Endothelial cell of umbilical vein (primary cell): ENCODE measurements around the gene NELFB. TPM values are rescaled to one million over a fixed set of nuclear protein-coding genes. Genes with fewer than 3 reads are reported as not detected.

ENCODE experiments used
- BruUV-seq: library from RNA; stranded (reverse); fragments of 400-500 nt; replicated peaks from 2 replicates; lab custom pipeline; 2021; lab: Mats Ljungman, UMichigan
- CTCF ChIA-PET: fragments of 300-600, 350-600 bp; sonication (Branson Sonifier 250); formaldehyde crosslinking; loops from one replicate; lab custom pipeline; 2021; ENCODE audit warnings: antibody characterized with exemption, inconsistent platforms; lab: Charles Lee
- POLR2A ChIA-PET: fragments of 300-600, 350-600 bp; sonication (Branson Sonifier 250); formaldehyde crosslinking; loops from one replicate; lab custom pipeline; 2021; ENCODE audit warnings: antibody characterized with exemption, inconsistent platforms; lab: Charles Lee
- DNase-seq: peaks from one replicate; pipeline ENCODE4 v3.0.0-alpha.2; 2011; ENCODE audit warnings: low read depth, low spot score
- FAIRE-seq: peaks from 2 replicates; lab custom pipeline; 2011; peaks lifted over from hg19 to GRCh38; lab: Jason Lieb, UNC
- H2AFZ ChIP-seq: 2 replicates; pipeline ENCODE4 v1.6.0; 2012; ENCODE audit warnings: low read depth, low read length, control low read depth, inconsistent platforms
- H3K27ac ChIP-seq: 2 replicates; pipeline ENCODE4 v1.5.1; 2011; ENCODE audit warnings: low read depth, mild to moderate bottlenecking, control low read depth, low read length, moderate library complexity; ENCODE audit not compliant: insufficient read depth
- H3K27me3 ChIP-seq, 2 experiments: 2 replicates each; pipeline versions ENCODE4 v1.6.0 to v1.6.1; 2011; ENCODE audit warnings: low read length in 2 of 2, mixed read lengths in 1 of 2; ENCODE audit not compliant: control insufficient read depth in 2 of 2, insufficient read depth in 2 of 2
- H3K36me3 ChIP-seq, 2 experiments: 2 replicates in 1 of 2; 3 replicates in 1 of 2; pipeline ENCODE4 v1.5.1; 2011; ENCODE audit warnings: low read length in 2 of 2, mild to moderate bottlenecking in 1 of 2, moderate library complexity in 1 of 2; ENCODE audit not compliant: control insufficient read depth in 2 of 2, insufficient read depth in 2 of 2; ENCODE audit errors: extremely low read depth in 1 of 2
- H3K4me1 ChIP-seq: 3 replicates; pipeline ENCODE4 v1.5.1; 2011; ENCODE audit warnings: mild to moderate bottlenecking, low read length; ENCODE audit not compliant: control insufficient read depth, insufficient read depth; ENCODE audit errors: extremely low read depth
- H3K4me2 ChIP-seq: 2 replicates; pipeline ENCODE4 v1.6.1; 2011; ENCODE audit warnings: low read length, control low read depth, mixed read lengths; ENCODE audit not compliant: insufficient read depth
- H3K4me3 ChIP-seq, 3 experiments: fragments of 200-600 bp in 1 of 3; sonication (generic), shearing (Covaris generic) in 1 of 3; replicated peaks in 1 of 3; 2 replicates each; pipeline ENCODE4 v1.5.1; 2011 to 2016; ENCODE audit warnings: control low read depth in 3 of 3, low read length in 3 of 3, mild to moderate bottlenecking in 2 of 3, inconsistent platforms in 1 of 3, low read depth in 1 of 3, moderate library complexity in 1 of 3; ENCODE audit not compliant: insufficient read depth in 1 of 3
- H3K79me2 ChIP-seq: 2 replicates; pipeline ENCODE4 v1.6.0; 2012; ENCODE audit warnings: low read length, inconsistent platforms; ENCODE audit not compliant: control insufficient read depth, insufficient read depth
- H3K9ac ChIP-seq: replicated peaks from 2 replicates; pipeline ENCODE3; 2011; ENCODE audit warnings: low read length, control low read depth; ENCODE audit not compliant: insufficient read depth; ENCODE audit errors: extremely low read depth
- H3K9me1 ChIP-seq: replicated peaks from 3 replicates; pipeline ENCODE4 v1.6.0; 2011; ENCODE audit warnings: mild to moderate bottlenecking, low read length; ENCODE audit not compliant: control insufficient read depth, insufficient read depth; ENCODE audit errors: extremely low read depth
- H3K9me3 ChIP-seq: replicated peaks from 2 replicates; pipeline ENCODE4 v1.5.1; 2012; ENCODE audit warnings: low read length, inconsistent platforms; ENCODE audit not compliant: control insufficient read depth, insufficient read depth
- H4K20me1 ChIP-seq: replicated peaks from 2 replicates; pipeline ENCODE3; 2011; ENCODE audit warnings: mild to moderate bottlenecking, low read length; ENCODE audit not compliant: control insufficient read depth, insufficient read depth; ENCODE audit errors: extremely low read depth
- CTCF ChIP-seq, 2 donors: IDR thresholded peaks; 1 replicate in 1 of 2; 2 replicates in 1 of 2; pipeline ENCODE4 v1.5.1; 2011; ENCODE audit warnings: low read length in 2 of 2, mild to moderate bottlenecking in 2 of 2, moderate library complexity in 2 of 2, control low read depth in 1 of 2, inconsistent platforms in 1 of 2, low read depth in 1 of 2; ENCODE audit not compliant: insufficient read depth in 1 of 2; ENCODE audit errors: extremely low read depth in 1 of 2
- EZH2 ChIP-seq: IDR thresholded peaks from 2 replicates; pipeline ENCODE4 v1.6.1; 2012; ENCODE audit warnings: borderline replicate concordance, low read depth, mild to moderate bottlenecking, moderate library complexity, low read length, inconsistent platforms; ENCODE audit not compliant: severe bottlenecking
- FOS ChIP-seq: IDR thresholded peaks from 2 replicates; pipeline ENCODE4 v1.6.1; 2011; ENCODE audit warnings: mild to moderate bottlenecking, low read length, moderate library complexity, borderline replicate concordance; ENCODE audit not compliant: insufficient read depth
- GATA2 ChIP-seq: IDR thresholded peaks from 2 replicates; pipeline ENCODE4 v1.7.0; 2011; ENCODE audit warnings: low read depth, mild to moderate bottlenecking, moderate library complexity, mixed read lengths, low read length; ENCODE audit not compliant: insufficient read length, insufficient read depth
- JUN ChIP-seq: IDR thresholded peaks from 2 replicates; pipeline ENCODE4 v1.6.1; 2011; ENCODE audit warnings: borderline replicate concordance, low read depth; ENCODE audit not compliant: insufficient read length, insufficient read depth
- MYC ChIP-seq: IDR thresholded peaks from one replicate; pipeline ENCODE4 v1.6.1; 2011; ENCODE audit warnings: mild to moderate bottlenecking, low read depth, low read length
- POLR2A ChIP-seq: IDR thresholded peaks from 2 replicates; pipeline ENCODE4 v1.6.1; 2012; ENCODE audit warnings: low read depth, mild to moderate bottlenecking, control low read depth, low read length
- POLR2AphosphoS5 ChIP-seq: IDR thresholded peaks from 2 replicates; pipeline ENCODE4 v1.6.1; 2012; ENCODE audit warnings: low read depth, mild to moderate bottlenecking, control low read depth, low read length, moderate library complexity; ENCODE audit not compliant: insufficient read depth
- dilution Hi-C: fragments of 300-500 bp; cut with MboI; formaldehyde crosslinking; loops from one replicate; pipeline ENCODE4 v1.15.0; 2019; ENCODE audit warnings: low sequenced_read_pairs; ENCODE audit not compliant: extremely low pct_ligation_motif_present
- intact Hi-C: fragments of 100-400 bp; cut with micrococcal nuclease; formaldehyde crosslinking; loops from one replicate; pipeline ENCODE4 v1.10.0; 2022
- polyA plus RNA-seq, 4 experiments: library from polyadenylated mRNA; depleted of rRNA in 3 of 4; stranded (reverse) in 3 of 4; unstranded in 1 of 4; fragments of >200 nt; gene quantifications; 2 replicates each; pipeline versions ENCODE4 v1.2.1 to v1.2.3, GENCODE V29; 2011 to 2012; ENCODE audit warnings: missing spikeins in 1 of 4
- total RNA-seq: library from RNA; stranded (reverse); gene quantifications from 2 replicates; pipeline ENCODE4 v1.2.3, GENCODE V29; 2021
- TF ChIP-seq, protein P1 (sequence below): IDR thresholded peaks from 2 replicates; pipeline ENCODE4 v1.6.1; 2011; ENCODE audit not compliant: insufficient read depth, insufficient read length

Gene NELFB
- total and polyA plus RNA-seq, 2 donors (not counting 3 experiments of a cell fraction or from before 2014, with no cell fraction given) = 62.3 to 76.1 TPM

DNA sequence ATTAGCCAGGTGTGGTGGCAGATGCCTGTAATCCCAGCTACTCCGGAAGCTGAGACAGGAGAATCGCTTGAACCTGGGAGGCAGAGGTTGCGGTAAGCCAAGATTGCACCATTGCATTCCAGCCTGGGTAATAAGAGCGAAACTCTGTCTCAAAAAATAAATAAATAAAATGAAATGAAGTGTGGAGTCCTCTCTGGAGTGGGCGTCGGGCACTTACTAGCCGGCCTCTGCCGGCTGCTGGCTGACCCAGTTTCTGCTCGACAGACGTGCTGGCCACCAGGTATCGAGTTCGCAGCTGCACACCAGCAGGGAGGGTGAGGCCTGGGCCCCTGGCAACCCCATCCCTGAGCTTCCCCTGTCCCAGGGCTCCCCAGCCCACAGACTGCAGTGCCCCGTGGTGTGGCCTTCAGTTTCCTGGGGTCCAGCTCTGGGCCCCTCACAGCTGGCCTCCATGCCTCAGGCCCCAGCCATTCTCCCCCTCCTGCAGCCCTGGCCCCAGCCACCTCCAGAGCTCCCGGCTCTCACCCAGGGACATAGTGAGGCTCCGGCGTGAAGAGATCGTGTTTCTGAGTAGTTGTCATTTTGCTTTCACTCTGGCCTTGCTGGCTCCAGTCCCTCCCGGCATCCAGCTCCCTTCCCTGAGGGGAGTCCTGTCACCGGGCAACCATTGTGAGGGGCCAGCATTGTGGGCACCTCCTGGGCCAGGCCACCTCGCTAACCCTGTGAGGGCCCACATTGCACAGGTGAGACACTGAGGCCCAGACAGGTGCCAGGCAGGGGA, 7.8 kb upstream of the NELFB start:
- ChIA-PET POLR2A (no interaction called here), CTCF (interaction anchor here (1.1 to 1.6 kb wide), 3 partner anchors 11 to 14 kb away, joined by 3 to 9 read pairs (median 7); no protein-coding TSS in a partner anchor)
- H3K27ac ChIP-seq = no peak overlapping the region
- no peaks in the 10 kb centered on the region for H4K20me1 ChIP-seq
- no peaks in the 10 kb centered on the region for H3K27me3 ChIP-seq
- intact Hi-C loops (no loop called here), dilution Hi-C loops (no loop called here)
- H3K79me2 ChIP-seq = peaks cover 13% of the 10 kb centered on the region
- H3K9me1 ChIP-seq = no peaks in the 10 kb centered on the region
- FAIRE-seq (no peak), DNase-seq (no peak)
- TF ChIP-seq JUN = no peak
- no peak overlapping the region for H3K4me2 ChIP-seq
- no peak overlapping the region for H3K9ac ChIP-seq
- H3K4me1 ChIP-seq = peaks cover 12% of the 10 kb centered on the region
- no peaks in the 10 kb centered on the region for H3K9me3 ChIP-seq
- peaks cover 6 to 16% of the 10 kb centered on the region in 2 experiments for H3K36me3 ChIP-seq
- H2AFZ ChIP-seq = no peak overlapping the region
- no TSS peak for BruUV-seq
- no peak overlapping the region for H3K4me3 ChIP-seq

- Histone ChIP-seq H3K36me3 (peaks cover 2 to 11% of the 10 kb centered on the region in 2 experiments), H3K27me3 (no peaks in the 10 kb centered on the region), H3K4me2 (no peak overlapping the region), H3K79me2 (peaks cover 7% of the 10 kb centered on the region), H3K9me1 (no peaks in the 10 kb centered on the region), H3K4me3 (no peak overlapping the region), H2AFZ (no peak overlapping the region), H4K20me1 (no peaks in the 10 kb centered on the region), H3K9ac (no peak overlapping the region), H3K4me1 (peaks cover 6% of the 10 kb centered on the region), H3K27ac (no peak overlapping the region), H3K9me3 (no peaks in the 10 kb centered on the region)
- no peak for FAIRE-seq
- BruUV-seq = no TSS peak
- CTCF ChIA-PET = interaction anchor here (0.6 to 1.6 kb wide), 2 partner anchors 11 to 25 kb away, joined by 3 to 9 read pairs; no protein-coding TSS in a partner anchor
- no peak for DNase-seq
- TF ChIP-seq POLR2AphosphoS5 (no peak), EZH2 (no peak), FOS (no peak), GATA2 (no peak), MYC (no peak), POLR2A (no peak), CTCF (IDR thresholded peaks at IDR 0.05; ENCODE audit: extremely low read depth in 1 of 2, insufficient read depth in 1 of 2, low read depth in 1 of 2, low read length in 2 of 2) (no peak), JUN (no peak)
- TF ChIP-seq, protein P1, sequence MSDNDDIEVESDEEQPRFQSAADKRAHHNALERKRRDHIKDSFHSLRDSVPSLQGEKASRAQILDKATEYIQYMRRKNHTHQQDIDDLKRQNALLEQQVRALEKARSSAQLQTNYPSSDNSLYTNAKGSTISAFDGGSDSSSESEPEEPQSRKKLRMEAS = no peak
- dilution Hi-C loops = no loop called here
- POLR2A ChIA-PET = no interaction called here
- intact Hi-C loops = no loop called here
Measured at GRCh38 chr9:137247916-137248175, 7.3 kb upstream of the NELFB start.
